Measurements from ENCODE around the gene COL15A1.
"Not testable (repeated sequence)": the region's sequence is repeated elsewhere in the genome, so short reads cannot be mapped to it uniquely, and the experiment has no call there.

COL15A1 gene

DNA sequence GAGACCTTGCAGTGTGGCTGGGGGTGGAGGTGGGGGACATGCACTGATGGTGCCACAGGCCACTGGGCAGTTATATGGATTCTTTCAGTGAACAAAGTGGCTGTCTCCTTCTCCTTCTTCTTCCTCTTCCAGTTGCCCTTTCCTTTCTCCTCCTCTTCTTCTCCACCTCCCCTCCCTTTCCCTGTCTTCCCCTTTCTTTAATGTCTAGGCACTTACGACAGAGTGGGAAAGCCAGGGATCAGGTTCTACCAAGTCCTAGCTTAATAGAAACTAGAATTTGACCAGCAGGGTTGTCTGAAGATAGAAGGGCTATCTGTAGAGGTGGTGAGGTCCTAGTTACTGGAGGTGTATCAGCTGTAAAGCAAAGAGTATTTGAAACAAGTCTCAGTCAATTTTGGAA is 62.8 kb downstream of the COL15A1 start:
- TF ChIP-seq, protein P1, sequence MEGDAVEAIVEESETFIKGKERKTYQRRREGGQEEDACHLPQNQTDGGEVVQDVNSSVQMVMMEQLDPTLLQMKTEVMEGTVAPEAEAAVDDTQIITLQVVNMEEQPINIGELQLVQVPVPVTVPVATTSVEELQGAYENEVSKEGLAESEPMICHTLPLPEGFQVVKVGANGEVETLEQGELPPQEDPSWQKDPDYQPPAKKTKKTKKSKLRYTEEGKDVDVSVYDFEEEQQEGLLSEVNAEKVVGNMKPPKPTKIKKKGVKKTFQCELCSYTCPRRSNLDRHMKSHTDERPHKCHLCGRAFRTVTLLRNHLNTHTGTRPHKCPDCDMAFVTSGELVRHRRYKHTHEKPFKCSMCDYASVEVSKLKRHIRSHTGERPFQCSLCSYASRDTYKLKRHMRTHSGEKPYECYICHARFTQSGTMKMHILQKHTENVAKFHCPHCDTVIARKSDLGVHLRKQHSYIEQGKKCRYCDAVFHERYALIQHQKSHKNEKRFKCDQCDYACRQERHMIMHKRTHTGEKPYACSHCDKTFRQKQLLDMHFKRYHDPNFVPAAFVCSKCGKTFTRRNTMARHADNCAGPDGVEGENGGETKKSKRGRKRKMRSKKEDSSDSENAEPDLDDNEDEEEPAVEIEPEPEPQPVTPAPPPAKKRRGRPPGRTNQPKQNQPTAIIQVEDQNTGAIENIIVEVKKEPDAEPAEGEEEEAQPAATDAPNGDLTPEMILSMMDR (IDR thresholded peaks at IDR 0.05; ENCODE audit: low read depth, low read length), result no peak
- no peak for DNase-seq (ENCODE audit: extremely low read depth, low read depth)

- no peak for DNase-seq (ENCODE audit: extremely low read depth, low read depth)
- TF ChIP-seq, protein P1 (IDR thresholded peaks at IDR 0.05; ENCODE audit: low read depth, low read length), result no peak
Measured at GRCh38 chr9:99006979-99007378, 63.3 kb downstream of the COL15A1 start.

DNA sequence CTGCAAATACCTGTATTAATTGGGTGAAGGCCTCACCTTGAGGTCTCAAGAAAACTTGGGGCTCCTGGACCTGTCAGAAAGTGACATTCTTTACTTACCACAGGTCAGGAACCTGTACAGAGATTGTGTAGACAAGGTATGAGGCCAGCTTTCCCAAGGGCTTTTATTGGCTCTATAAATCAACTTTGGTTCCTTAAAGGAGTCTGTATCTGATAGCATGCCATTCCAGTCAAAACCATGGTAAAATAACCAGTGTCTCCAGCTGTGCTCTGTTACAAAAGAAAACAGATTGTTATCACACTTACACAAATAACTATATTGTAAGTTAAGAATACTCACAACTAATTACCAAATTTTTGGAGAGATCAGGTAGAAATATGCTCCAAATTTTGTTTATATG is 64.5 kb downstream of the COL15A1 start:
- TF ChIP-seq, protein P1 (IDR thresholded peaks at IDR 0.05; ENCODE audit: low read depth, low read length), result no peak
- no peak for DNase-seq (ENCODE audit: extremely low read depth, low read depth)

GRCh38 chr9:99010393-99010792 is 66.7 kb downstream of the COL15A1 start:
- DNase-seq (ENCODE audit: extremely low read depth, low read depth), result not testable (repeated sequence)

DNA sequence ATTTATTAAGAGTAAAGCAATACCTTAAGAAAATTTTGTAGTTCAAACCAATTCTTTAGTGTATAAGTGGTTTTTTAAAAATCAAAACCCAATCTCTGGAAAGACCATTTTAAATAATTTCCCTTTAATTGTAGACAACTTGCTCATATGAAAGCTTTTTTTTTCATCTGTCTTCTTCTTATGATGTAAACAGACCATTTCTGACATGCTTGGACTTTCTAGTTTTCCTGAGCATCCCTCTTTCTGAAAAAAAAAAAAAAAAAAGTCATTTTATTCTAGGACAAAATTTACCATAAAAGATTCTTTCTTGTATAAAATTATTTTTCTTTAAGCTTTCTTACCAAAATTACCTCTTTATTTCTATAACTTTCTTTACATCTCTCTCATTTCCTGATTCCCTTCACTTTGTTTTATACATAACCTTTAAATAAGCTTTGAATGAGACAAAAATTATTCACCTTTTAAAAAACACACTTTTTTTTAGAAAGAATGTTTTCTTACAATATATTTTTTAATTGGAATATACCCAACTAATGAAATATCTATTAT is 67.5 kb downstream of the COL15A1 start:
- TF ChIP-seq, protein P1 (IDR thresholded peaks at IDR 0.05; ENCODE audit: low read depth, low read length), result no peak
- no peak for DNase-seq (ENCODE audit: extremely low read depth, low read depth)

DNA sequence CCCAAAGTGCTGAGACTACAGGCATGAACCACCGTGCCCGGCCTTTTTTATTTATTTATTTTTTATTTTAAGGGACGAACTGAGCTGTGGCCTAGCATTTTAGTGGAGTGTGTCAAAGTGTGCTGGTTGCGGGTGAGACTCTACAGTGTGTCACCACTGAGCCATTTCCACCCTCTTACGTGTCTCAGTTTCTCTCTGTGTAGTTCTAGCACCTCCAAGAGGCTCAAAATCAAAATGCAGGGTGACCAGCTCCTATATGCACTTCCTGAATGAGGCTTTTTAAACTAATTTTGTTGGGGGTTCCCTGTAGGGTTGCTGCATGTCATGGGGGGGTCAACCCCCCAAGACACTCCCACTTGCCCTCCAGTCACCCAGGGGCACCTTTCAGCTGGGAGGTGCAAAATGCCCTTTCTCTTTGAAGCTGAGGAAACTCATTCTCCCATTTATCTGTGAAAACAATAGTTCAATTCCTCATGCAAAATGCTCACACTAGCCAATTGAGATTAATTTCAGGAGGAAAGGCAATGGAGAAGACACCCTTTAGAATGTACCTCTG is 69.3 kb downstream of the COL15A1 start:
- TF ChIP-seq, protein P1 (IDR thresholded peaks at IDR 0.05; ENCODE audit: low read depth, low read length), result peak; percentile 2; the same call in 1 of the 2 replicates
- DNase-seq (ENCODE audit: extremely low read depth, low read depth), result no peak

- DNase-seq (ENCODE audit: extremely low read depth, low read depth), result no peak
- TF ChIP-seq, protein P1 (IDR thresholded peaks at IDR 0.05; ENCODE audit: low read depth, low read length), result no peak
Measured at GRCh38 chr9:99013550-99013949, 69.8 kb downstream of the COL15A1 start.

- DNase-seq (ENCODE audit: extremely low read depth, low read depth), result no peak
- TF ChIP-seq, protein P1 (IDR thresholded peaks at IDR 0.05; ENCODE audit: low read depth, low read length), result no peak
Measured at GRCh38 chr9:99015448-99015847, 71.7 kb downstream of the COL15A1 start.
